22Rv1 (cell line): ENCODE data around the gene SLC9A9.

Experiments
- CTCF ChIP-seq: fragments of 450-650 bp; IDR thresholded peaks from 2 replicates; pipeline ENCODE4 v1.5.1; 2017; ENCODE audit warnings: mild to moderate bottlenecking
- ZFX ChIP-seq: fragments of 450-650 bp; IDR thresholded peaks from 2 replicates; pipeline ENCODE4 v1.6.1; 2017; ENCODE audit warnings: antibody characterized with exemption, borderline replicate concordance

GRCh38 chr3:143465666-143466065 is 382.6 kb downstream of the SLC9A9 start:
- TF ChIP-seq CTCF (no peak), ZFX (no peak)
